Measurements from ENCODE around the gene BEND3.

DNA sequence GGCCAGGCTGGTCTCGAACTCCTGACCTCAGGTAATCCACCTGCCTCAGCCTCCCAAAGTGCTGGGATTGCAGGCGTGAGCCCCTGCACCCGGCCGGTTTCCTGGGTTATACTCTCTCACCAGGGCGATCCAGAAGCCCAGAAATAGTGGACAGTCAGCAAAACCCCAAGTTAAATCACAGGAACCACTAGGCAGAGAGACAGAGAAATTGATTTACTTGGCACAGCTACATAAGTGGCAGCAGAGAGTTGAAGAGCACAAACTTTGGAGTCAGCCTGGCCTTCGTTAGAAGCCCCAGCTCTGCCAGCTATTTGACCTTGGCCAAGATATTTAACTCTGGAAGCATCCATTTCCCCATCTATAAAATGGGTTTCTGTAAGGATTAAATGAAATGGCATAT, 54.6 kb downstream of the BEND3 start:
- TF ChIP-seq, protein P1, sequence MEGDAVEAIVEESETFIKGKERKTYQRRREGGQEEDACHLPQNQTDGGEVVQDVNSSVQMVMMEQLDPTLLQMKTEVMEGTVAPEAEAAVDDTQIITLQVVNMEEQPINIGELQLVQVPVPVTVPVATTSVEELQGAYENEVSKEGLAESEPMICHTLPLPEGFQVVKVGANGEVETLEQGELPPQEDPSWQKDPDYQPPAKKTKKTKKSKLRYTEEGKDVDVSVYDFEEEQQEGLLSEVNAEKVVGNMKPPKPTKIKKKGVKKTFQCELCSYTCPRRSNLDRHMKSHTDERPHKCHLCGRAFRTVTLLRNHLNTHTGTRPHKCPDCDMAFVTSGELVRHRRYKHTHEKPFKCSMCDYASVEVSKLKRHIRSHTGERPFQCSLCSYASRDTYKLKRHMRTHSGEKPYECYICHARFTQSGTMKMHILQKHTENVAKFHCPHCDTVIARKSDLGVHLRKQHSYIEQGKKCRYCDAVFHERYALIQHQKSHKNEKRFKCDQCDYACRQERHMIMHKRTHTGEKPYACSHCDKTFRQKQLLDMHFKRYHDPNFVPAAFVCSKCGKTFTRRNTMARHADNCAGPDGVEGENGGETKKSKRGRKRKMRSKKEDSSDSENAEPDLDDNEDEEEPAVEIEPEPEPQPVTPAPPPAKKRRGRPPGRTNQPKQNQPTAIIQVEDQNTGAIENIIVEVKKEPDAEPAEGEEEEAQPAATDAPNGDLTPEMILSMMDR (IDR thresholded peaks at IDR 0.05) = no peak
- TF ChIP-seq POLR2AphosphoS5 (IDR thresholded peaks at IDR 0.05) (no peak), EP300 (IDR thresholded peaks at IDR 0.05) (no peak), POLR2A (IDR thresholded peaks at IDR 0.05) (no peak)
